GM06990 (cell line): ENCODE measurements around the gene MINPP1.
"Not testable (repeated sequence)": the region's sequence is repeated elsewhere in the genome, so short reads cannot be mapped to it uniquely, and the experiment has no call there.

Experiments
- DNase-seq: peaks from one replicate; pipeline ENCODE4 v3.0.0-alpha.2; 2011; ENCODE audit not compliant: insufficient read length; ENCODE audit errors: extremely low read depth
- H3K27me3 ChIP-seq: replicated peaks from 2 replicates; pipeline ENCODE4 v1.6.0; 2011; ENCODE audit warnings: low read length; ENCODE audit not compliant: control insufficient read depth, insufficient read depth
- H3K36me3 ChIP-seq: 2 replicates; pipeline ENCODE4 v1.5.1; 2011; ENCODE audit warnings: low read length; ENCODE audit not compliant: control insufficient read depth, insufficient read depth
- H3K4me3 ChIP-seq: replicated peaks from 2 replicates; pipeline ENCODE4 v1.5.1; 2011; ENCODE audit warnings: low read depth, mild to moderate bottlenecking, control low read depth, low read length
- CTCF ChIP-seq: IDR thresholded peaks from 2 replicates; pipeline ENCODE4 v1.5.1; 2011; ENCODE audit warnings: low read length, control low read depth, mild to moderate bottlenecking, inconsistent platforms; ENCODE audit not compliant: insufficient read depth, poor library complexity, severe bottlenecking

Gene MINPP1

DNA sequence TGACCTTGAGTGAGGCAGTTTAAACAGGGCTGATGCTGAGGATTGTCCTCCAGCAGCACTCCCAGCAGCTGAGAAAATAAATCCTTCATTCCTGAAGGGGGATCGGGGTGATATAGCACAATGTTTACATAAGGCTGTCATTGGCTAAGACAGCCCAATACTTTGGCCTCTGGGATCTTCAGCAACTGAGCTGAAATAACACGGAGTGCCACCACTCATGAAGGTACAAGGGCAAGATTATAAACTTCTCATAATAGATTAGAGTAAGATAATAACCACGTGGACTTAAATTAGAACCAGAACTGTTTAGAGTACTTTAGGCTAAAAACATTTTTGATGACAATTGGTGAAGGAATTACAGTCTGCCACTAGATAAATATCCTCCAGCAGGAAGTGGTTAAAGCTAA, 85.0 kb downstream of the MINPP1 start:
- Histone ChIP-seq H3K27me3 (no peaks in the 10 kb centered on the region), H3K4me3 (no peak overlapping the region), H3K36me3 (no peaks in the 10 kb centered on the region)
- no peak for DNase-seq
- no peak for TF ChIP-seq CTCF

GRCh38 chr10:87590705-87591588, 86.3 kb downstream of the MINPP1 start:
- no peak for TF ChIP-seq CTCF
- no peak for DNase-seq
- Histone ChIP-seq H3K4me3 (no peak overlapping the region), H3K36me3 (no peaks in the 10 kb centered on the region), H3K27me3 (no peaks in the 10 kb centered on the region)

- no peaks in the 10 kb centered on the region for H3K36me3 ChIP-seq
- TF ChIP-seq CTCF: no peak
- no peak for DNase-seq
- no peaks in the 10 kb centered on the region for H3K27me3 ChIP-seq
- H3K4me3 ChIP-seq: no peak overlapping the region
Observed at GRCh38 chr10:87591589-87591886, 86.8 kb downstream of the MINPP1 start.

GRCh38 chr10:87592920-87593319, 88.2 kb downstream of the MINPP1 start:
- H3K36me3 ChIP-seq, H3K27me3 ChIP-seq, DNase-seq, H3K4me3 ChIP-seq: not testable (repeated sequence)

DNA sequence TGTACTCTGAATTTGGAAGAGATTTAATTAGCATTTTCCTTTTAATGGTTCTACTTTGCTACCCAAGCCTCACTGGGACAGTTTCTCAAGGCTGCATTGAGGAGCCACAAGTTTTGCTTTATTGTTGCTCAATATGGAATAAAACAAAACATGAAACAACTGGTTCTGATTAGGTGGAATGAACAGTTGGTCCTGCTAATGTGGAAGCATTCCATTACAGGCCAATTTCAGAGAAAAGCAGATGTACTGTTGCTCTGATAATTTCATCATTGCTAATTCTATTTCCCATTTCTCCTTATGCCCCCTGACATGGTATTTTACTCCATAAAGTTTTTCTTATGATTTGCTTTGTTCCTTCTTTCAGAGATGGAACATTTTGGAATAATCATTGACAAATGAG, 89.0 kb downstream of the MINPP1 start:
- Histone ChIP-seq H3K36me3 (no peaks in the 10 kb centered on the region), H3K4me3 (no peak overlapping the region), H3K27me3 (no peaks in the 10 kb centered on the region)
- DNase-seq: no peak
- TF ChIP-seq CTCF: no peak

DNA sequence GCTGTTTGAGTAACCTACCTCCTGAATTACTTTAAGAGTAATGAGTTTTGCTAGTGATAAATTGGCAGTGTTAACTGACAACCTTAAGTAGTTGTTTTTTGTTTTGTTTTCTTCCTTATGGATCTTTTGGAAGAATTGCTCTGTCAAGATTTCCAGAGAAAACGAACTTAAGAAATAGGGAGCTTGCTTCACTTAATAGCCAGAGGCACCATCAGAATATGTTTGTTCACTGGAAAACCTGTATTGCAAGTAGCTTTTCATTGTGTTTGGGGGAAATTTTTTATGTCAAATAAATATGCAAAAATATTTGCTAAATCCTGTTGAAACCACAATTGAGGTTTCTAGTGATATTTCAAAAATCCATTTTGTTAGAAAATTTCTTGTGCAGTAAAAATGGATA, 89.5 kb downstream of the MINPP1 start:
- Histone ChIP-seq H3K36me3 (no peaks in the 10 kb centered on the region), H3K4me3 (no peak overlapping the region), H3K27me3 (no peaks in the 10 kb centered on the region)
- DNase-seq: no peak
- no peak for TF ChIP-seq CTCF
